GM21367 (cell line): ENCODE results near the gene PLCB3.

Source experiments
- ATAC-seq: cut with Tn5 transposase; IDR thresholded peaks from one replicate; pipeline ENCODE4 v1.9.1; 2021; ENCODE audit not compliant: unreplicated experiment

PLCB3 gene

GRCh38 chr11:64251016-64251752 is at the start of gene PLCB3:
Gene PLCB3 (plus strand): TSS chr11:64251530. CDS start chr11:64251650, 120 bp downstream.
- peak; percentile 29 for ATAC-seq

DNA sequence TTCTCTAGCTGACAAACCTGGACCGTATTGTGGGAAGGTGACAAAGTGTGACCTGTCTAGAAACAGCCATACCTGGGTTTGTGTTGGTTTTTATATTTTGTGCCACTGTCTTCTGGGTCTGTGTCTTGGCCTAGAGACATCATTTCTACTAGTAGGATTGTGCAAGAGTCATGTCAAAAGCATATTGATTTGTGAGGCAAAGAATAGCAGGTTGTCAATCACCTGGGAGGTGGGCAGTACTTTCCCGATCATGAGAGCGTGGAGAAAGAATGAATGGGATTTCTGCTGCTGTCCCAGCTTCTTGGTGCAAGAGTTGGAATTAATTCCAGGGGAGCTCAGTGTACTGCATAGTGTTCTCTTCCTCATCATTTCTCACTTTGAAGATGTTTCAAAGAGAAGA is 49.8 kb upstream of the PLCB3 start:
- no peak for ATAC-seq

DNA sequence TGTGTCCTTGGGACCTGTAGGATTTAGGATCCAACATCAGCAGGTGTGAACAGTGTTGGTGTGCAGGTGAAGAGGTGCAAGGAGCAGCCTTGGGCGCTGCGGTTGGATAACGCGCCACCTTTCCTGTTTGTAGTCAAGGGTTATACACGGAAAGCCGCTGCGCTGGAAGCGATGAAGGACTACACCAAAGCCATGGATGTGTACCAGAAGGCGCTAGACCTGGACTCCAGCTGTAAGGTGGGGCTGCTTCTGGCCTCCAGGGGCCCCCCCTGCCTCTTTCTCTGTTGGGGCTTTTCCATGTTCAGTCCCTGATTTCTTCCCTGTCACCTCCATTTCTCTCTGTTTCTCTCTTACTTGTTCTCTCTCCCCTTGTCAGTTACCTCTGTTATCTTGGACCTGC is 48.3 kb upstream of the PLCB3 start:
- ATAC-seq, result no peak

DNA sequence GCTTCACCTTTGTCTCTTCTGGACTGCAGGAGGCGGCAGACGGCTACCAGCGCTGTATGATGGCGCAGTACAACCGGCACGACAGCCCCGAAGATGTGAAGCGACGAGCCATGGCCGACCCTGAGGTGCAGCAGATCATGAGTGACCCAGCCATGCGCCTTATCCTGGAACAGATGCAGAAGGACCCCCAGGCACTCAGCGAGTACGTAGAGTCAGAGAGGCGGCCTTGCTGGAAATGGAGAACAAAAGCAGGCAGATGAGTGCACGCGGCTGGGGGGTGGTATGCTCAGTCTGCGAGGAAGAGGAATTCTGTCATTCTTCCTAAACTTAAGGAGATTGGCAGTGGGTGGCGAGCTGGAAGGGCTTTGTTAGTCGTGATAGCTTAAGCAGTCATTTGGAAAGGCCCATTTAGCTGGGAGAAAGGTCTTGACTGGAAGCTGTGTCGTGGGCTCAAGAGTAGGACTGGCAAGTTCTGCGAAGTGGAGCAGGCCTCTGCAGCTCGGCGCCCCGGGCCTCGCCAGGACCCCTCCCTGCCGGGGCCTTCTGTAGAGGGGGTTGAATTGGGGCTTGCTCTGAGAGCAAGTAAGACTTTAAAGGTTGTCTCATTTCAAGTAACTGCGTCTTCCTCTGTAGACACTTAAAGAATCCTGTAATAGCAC is 47.8 kb upstream of the PLCB3 start:
- ATAC-seq, result no peak

- no peak for ATAC-seq
Measured at GRCh38 chr11:64204080-64204440, 47.3 kb upstream of the PLCB3 start.

- no peak for ATAC-seq
Measured at GRCh38 chr11:64204464-64204989, 46.8 kb upstream of the PLCB3 start.

DNA sequence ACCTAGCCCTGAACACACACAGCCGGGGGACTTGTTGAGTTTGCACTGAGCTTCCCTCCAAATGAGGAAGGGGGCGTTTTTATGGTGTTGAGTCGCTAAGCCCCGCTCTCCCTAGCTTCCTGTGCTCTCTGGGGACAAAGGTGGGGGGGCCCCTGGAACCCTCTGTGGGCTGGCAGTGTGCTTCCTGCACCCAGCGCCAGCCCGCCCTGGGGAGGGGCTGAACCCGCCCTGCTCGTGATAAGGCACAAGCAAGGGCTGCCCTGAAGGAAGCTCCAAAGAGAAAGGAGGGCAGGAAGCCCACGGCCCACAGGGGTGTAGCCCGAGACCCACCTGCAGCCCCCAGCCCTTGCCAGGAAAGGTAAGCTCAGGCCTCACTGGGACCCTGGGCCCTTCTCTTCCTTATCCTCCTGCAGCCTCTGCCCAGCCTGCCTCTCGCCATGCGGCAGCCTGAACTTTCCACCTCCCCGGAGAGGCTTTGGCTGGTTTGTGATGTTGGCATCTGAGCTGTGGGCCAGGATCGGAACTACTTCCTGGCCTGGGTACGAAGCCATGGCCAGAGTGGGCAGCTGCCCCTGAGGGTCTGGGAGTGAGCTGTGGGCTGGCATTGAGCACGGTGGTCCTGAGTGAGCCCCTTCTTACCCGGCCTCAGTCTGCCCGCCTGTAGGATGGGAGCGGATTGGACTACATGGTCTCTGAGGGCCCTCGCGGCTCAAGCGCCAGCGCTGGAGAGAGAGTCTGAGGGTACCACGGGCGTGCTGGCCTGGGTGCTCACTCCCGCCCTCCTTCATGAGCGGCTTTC is 44.7 kb upstream of the PLCB3 start, which contains the start of gene FERMT3:
Gene FERMT3 (plus strand): TSS at position 265 of the 799 bp plus-strand sequence. CDS start 644 bp downstream, outside the sequence.
- peak; percentile 11 for ATAC-seq

GRCh38 chr11:64207256-64208085 is 43.9 kb upstream of the PLCB3 start:
- peak; percentile 41 for ATAC-seq

DNA sequence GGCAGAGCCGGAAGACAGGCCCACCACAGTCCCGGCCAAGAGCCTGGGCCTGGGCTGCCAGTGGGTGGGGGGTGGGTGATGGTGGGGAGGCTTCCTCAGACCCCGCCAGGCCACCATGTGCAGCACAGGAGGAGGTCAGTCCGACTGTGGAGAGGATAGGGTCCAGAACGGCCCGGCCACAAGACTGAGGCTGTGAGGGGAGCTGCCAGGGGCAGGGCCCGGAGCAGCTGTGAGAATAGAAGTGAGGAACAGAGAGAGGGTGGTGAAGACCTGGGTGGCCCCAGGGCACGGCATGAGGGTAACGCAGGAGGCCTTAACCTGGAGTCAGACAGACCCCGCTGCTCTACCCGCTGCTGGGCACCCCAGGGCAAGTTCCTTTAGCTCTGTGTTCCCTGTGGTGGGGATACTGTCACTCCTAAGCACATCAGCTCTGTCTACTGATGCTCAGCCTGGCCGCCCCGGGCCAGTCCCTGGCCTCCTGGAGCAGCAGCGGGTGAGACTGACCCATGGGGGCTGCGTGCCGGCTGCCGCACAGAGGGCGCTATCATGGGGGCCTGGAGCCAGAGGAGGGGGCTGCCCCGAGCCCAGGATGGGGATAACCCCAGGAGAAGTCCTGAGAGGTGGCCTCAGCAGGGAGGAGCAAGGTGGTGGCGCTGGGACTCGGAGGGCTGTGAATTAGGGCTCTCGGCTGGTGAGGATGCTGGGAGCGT is 43.1 kb upstream of the PLCB3 start:
- no peak for ATAC-seq

DNA sequence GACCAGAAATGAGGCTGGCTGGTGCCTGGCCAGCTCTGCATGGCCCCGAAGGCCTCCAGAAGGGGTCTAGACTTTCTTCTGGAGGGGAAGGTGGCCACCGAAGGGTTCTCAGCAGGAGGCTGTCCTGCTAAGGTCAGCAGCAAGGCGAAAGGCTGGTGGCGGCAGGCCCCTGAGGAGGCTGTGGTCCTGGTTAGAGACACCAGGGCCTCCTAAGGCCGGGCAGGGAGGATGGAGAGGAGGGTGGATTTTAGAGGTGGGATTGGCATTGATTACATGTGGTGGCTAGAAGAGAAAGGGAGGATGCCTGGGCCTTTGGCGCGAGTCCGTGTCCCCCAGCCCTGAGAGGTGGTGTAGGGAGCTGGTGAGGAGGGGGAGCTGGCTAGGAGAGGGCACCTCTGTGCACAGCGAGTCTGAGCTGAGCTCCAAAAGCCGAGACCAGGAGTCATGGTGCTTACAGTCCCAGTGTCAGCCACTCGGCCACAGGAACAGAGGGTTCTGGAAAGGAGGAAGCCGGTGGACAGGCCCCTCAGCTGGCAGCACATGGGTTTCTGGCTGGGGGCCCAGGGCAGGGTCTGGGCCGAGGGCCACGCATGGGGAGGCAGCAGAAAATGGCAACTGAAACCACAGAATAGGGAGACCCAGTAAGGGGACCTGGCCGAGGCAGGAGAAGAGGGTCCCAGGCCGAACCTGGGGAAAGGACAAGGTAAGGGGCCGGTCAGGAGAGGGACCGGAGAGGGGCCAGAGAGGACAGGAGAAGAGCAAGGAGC is 42.4 kb upstream of the PLCB3 start:
- no peak for ATAC-seq

DNA sequence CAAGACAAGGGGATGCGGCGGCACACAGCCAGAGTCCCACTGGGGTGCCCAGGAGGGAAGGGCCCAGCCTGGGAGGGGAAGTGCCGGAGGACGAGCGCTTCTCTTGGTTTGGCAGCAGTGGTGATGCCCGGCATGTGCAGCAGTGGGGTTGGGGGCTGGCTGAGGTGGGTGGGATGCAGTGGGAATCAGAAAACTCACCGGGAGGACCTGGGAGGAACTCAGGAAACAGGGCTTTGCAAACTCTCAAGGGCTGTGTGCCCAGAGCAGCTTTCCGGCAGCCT is 41.8 kb upstream of the PLCB3 start:
- no peak for ATAC-seq

DNA sequence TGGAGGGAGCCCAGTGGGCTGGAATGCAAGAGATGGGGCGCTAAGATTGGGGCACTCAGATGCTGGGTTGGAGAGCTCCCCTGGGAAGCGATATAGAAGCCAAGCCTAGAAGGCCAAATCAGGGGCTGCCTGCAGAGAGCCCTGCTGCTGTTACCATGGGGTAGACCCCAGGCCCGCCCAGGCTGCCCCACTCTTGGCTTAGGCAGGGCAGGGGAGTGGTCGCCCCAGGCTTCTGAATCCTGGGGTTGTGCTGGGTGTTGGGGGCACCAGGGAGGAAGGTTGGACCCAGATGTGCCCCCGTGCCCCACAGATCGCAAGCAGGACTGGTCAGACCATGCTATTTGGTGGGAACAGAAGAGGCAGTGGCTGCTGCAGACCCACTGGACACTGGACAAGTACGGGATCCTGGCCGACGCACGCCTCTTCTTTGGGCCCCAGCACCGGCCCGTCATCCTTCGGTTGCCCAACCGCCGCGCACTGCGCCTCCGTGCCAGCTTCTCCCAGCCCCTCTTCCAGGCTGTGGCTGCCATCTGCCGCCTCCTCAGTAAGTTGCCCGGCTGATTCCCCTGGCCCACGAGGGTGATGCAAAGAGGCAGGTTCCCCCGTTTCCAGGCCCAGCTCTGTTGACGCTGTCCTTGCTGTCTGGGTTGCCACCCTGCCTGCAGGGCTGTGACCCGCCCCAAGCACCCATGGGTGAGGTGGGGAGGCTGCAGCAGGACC is 40.9 kb upstream of the PLCB3 start:
- ATAC-seq, result no peak

GRCh38 chr11:64211181-64211872 is 40.0 kb upstream of the PLCB3 start:
- no peak for ATAC-seq

DNA sequence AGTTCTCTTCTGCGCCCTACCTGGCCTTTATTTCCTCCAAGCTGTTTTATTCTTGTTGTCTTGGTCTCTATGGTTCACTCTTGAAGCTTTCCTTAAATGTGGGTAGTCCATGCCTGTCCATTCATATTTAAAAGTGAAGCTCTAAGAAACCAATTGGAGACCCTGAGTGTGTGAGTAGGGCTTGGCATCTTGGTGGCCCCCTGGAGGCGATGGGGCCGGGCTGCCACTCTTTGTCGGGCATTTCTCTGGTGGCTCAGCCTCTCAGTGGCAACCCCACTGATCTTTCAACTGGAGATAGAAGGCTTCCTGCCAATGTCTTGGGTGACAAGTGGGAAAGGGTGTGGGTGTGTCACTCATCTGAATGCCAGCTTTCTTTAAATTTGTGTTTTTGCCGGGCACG is 34.5 kb upstream of the PLCB3 start:
- no peak for ATAC-seq

- no peak for ATAC-seq
Measured at GRCh38 chr11:64218628-64219353, 32.5 kb upstream of the PLCB3 start.

DNA sequence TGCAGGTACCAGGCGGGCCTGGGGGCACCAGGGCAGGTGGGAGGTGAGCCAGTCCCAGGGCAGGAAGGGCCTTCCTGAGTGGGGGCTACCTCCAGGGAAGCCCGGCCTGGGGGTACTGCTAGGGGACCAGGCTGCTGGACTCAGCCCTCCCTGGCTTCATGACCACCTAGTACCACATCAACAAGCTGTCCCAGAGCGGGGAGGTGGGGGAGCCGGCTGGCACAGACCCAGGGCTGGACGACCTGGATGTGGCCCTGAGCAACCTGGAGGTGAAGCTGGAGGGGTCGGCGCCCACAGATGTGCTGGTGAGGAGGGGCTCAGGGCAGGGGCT is 32.0 kb upstream of the PLCB3 start:
- ATAC-seq, result no peak

DNA sequence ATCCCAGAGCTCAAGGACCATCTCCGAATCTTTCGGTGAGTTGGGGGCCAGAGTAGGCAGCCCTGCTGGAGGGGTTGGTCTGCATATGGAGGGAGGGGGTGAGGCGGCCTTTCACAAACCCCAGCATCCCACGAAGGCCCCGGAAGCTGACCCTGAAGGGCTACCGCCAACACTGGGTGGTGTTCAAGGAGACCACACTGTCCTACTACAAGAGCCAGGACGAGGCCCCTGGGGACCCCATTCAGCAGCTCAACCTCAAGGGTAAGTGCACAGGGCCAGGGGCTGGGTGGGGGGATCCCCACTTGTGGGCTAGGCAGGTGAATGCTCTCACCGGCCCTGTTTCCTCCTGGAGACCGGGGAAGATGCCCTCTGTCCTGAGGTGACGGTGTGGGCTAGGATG is 31.6 kb upstream of the PLCB3 start:
- no peak for ATAC-seq

DNA sequence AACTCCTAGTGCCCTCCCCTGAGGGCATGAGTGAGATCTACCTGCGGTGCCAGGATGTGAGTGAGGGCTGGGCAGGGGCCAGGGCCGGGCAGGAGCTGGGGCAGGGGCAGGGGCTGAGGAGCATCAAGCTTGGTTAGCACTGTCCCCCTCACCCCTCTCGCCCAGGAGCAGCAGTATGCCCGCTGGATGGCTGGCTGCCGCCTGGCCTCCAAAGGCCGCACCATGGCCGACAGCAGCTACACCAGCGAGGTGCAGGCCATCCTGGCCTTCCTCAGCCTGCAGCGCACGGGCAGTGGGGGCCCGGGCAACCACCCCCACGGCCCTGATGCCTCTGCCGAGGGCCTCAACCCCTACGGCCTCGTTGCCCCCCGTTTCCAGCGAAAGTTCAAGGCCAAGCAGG is 31.1 kb upstream of the PLCB3 start:
- ATAC-seq, result no peak
